Activated T-helper 1 cell treated with Interleukin-2 at 50 U/mL for 16 hours (primary cell): Measurements from ENCODE around the gene ACSF3.

Source experiments
- DNase-seq: peaks from one replicate; pipeline ENCODE4 v3.0.0-alpha.2; 2020; ENCODE audit warnings: low read depth

The ACSF3 gene

DNA sequence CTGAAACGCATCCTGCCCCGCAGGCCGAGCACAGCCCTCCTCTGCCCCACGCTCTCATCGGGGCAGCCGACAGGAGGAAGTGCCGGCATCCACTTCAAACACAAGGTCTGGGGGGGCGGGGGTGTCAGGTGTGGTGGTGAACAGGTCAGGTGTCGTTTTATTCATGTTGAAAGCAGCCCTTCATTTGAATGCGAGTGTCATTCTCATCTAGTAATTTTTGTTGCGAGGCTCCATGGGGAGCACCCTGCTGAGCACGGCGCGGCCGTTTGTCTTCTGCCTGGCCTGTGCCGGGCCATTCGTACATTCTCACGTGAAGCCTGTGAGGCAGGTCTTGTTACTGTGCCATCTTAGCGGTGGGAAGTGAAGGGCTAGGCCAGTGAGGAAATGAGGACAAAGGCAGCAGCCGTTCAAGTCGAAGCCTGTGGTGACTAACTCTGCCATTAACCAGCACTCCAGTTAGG, 1.9 kb downstream of the ACSF3 start:
- DNase-seq = no peak

DNA sequence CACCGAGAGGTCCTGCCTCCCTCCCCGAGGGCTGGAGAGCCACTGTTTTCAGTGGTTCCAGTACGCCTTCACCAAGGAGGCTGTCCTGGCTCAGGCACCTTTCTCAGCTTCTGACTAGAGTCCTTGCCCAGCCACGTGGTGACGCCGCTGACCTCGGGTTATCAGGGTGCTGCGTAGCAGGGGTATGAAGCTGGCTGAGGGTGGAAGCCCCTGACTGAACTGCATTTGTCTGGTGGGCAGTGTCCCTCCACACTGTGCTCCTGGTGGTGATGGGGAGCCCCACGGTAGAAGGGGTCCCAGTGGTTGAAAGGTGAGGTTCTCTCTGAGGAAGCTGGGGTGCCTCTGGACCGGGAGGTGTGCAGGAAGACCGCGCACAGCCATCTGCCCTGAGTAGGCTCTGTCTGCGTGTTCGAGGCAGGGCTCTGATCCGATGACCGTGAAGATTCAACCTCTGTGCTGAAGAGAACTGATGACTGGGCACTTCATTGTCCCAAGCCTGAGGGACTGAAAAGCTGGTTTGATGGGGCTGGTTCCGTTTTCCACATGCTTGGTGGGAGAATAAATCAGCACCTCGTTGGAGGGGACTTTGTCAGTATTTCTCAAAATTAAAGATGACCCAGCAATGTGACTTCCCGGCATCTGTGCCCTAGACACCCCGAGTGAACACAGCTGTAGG, 2.5 kb downstream of the ACSF3 start:
- DNase-seq = no peak

DNA sequence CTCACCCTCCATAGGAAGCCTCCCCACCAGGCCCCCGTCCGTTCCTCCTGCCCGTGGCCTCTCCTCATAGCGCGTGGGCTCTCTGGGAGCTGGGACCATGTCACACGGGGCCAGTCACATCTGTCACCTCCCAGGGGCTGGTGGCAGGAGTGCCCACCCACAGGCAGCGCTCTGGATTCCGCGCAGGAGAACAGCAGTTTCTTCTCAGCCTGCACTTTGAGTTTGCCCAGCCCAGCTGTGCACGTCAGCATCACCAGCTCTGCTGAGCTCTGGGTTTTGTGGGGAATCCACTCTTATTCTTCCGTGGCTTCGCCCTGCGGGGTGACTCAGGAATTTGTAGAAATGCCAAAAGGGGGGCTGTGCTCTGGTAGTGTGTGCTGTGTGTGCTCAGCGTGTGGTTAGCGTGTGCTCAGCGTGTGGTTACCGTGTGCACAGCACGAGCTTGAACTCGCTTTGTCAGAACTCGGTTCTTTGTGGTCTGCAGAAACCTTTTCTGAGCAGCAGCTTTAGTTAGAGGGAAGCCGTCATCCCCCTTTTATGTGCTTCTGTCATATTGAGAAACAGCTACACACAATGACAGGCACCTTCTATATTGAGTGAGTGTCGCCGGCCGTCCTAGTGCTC, 3.2 kb downstream of the ACSF3 start:
- DNase-seq = peak; percentile 67

- no peak for DNase-seq
Measured at GRCh38 chr16:89097392-89097772, 3.7 kb downstream of the ACSF3 start.

DNA sequence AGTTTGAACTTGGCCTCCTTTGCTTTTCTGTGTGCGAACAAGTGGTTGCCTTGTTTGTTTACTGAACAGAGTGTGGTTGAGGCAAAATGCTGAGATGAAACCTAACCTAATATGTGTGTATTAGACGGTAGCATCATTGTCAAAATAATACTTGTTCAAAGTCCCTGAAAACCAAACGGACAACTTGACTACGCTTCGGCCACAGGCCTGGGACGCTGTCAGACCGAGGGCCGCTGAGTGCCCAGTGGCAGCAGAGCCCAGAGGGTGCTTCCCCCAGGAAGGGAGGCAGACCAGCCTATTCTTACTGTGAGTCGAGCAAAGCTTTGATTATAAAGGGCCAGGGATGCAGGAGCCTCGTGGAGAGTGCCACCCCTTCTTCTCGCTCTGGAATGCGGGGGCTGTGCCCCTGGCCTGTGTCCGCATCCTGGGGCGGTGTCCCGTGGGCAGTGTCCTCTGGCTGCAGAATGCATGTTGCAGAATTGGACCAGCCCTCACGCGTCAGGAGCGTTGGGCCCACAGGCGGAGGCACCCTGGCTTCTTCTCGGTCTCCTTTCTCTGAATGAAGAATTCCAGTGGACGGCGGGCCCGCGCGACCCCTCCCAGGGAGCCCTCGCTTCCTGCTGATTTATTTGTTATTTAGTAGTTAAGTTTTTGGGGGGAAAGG, 5.2 kb downstream of the ACSF3 start:
- DNase-seq = no peak

DNA sequence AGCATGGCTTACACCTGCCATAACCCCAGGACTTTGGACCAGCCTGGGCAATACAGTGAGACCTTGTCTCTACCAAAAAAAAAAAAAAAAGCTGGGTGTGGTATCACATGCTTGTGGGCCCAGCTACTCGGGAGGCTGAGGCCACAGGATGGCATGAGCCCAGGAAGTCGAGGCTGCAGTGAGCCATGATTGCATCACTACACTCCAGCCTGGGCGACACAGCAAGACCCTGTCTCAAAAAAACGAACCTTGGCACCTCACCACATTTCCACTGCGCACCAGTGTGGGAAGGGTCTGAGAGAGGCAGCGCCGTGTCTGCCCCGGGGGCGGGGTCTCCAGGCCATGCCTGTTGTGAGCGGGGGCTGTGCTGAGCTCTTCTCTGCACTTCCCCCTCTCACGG, 6.3 kb downstream of the ACSF3 start:
- DNase-seq = no peak

GRCh38 chr16:89100601-89101302, 7.1 kb downstream of the ACSF3 start:
- no peak for DNase-seq

DNA sequence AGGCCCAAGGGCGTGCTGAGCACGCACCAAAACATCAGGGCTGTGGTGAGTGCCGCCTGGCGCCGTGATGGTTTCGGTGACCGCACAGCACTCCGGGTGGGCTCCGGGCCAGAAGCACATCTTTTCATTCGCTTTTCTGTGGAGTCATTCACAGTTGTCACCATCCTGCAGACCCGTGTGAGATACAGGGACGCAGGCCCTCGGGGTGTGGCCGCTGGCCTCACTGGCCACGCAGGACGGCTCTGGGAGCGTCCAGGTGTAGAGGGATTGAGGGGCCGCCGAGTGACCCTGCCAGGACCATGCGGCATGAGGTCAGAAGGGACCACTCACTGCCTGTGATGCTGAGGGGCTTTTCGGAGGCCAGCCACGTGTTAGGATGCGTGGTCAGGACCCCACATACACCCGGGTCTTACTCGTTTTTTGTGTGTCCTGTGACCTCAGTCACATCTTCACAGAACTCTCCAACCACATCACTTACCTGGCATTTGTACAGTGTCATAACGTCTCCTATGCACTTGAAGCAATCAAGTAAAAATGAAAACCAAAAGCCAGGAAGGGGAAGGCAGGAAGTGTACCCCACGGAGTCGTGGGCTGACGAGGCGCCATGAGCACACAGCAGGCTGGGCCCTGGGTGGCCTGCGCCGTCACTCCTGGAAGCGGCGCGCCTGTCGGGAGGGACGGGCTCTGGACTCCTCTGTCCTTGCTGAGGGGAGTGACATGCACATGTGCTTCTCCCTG, 7.8 kb downstream of the ACSF3 start:
- DNase-seq = no peak

- no peak for DNase-seq
Measured at GRCh38 chr16:89102041-89102471, 8.4 kb downstream of the ACSF3 start.

GRCh38 chr16:89102481-89103073, 8.9 kb downstream of the ACSF3 start:
- DNase-seq = no peak

DNA sequence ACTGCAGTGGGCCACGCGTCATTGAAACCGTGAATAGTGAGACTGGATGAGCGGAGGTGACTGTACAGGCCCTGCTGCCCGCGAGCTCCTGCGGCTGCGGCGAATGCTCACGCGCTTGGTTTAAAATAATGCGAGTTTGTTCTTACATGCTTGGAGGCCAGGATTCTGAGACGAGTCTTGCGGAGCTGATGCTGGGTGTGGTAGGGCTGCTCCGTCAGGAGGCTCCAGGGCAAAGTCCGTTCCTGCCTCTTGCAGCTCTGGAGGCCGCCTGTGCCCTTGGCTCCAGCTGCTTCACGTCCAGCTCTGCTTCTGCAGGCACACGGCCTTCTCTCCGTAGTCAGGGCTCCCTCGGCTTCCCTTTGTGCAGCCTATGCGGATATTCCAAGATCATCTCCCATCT, 9.5 kb downstream of the ACSF3 start:
- DNase-seq = no peak

GRCh38 chr16:89103781-89104180, 10.1 kb downstream of the ACSF3 start:
- no peak for DNase-seq

DNA sequence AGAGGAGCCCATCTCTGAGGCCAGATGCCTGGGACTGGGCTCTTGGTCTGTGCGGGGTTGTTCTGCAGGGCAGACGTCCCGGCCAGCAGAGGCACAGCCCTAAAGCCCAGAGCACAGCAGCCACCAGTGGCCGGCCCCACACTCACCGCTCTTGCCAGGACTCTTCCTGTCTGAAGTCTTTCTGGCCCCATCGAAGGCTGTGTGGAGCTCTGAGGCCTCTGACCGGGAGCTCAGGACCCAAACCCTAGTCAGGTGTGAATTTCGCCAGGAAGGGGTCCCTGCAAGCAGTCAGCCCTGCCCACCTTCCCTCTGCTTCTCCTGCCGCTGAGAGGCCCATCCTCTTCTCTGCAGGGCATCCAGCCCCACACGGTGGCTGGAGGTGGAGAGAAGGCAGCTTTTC, 10.7 kb downstream of the ACSF3 start:
- DNase-seq = no peak

DNA sequence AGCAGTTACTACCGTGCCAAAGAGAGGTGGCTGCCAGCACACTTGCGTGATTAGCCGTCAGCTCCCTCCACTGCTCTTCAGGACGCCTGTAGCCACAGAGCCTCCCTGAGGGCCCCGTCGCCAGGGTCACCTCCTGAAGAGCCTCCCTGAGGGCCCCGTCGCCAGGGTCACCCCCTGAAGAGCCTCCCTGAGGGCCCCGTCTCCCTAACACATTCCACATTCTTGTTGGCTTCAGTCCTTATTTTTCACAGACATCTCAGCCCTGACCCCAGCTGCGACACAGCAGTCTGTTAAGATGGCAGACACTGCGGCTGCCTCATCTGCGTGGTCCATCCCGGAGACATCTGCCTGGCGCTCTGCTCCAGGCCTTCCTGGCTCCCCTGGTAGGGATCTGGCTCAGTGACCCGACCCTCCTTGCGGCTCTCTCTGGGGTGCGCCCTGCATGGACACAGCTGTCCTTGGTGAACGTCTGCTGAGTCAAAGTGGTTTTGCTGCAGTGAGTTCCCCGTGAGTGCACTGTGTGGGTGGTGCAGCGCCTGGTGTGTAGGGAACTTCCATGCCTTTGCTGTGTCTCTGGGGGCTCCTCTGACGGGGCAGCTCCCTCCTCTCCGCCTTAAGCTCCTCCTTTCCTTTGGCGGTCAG, 11.4 kb downstream of the ACSF3 start:
- DNase-seq = no peak

DNA sequence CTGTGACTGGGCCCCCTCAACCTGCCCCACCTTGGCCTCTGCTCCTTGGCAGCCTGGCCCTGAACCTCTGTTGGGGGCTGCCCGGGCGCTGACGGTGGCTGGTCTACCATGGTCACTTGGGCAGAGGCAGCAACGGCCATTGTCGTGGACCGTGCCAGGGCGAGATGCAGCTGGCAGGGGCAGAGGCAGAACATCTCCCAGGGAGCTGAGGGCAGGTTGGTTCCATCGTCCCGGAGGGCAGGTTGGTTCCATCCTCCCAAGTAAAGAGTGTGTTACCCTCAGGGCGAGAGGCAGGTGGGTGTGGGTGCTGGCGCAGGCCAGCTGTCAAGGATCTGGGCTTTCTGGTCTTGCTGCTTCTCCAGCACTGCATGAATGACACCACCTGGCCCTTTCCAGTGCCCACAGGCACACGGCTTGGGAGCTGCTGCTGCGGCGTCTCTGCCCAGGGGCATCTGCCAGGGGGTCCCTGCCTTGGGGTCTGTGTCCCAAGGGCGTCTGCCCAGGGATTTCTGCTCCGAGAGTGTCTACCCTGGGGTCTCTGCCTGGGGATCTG, 12.0 kb downstream of the ACSF3 start:
- DNase-seq = no peak

DNA sequence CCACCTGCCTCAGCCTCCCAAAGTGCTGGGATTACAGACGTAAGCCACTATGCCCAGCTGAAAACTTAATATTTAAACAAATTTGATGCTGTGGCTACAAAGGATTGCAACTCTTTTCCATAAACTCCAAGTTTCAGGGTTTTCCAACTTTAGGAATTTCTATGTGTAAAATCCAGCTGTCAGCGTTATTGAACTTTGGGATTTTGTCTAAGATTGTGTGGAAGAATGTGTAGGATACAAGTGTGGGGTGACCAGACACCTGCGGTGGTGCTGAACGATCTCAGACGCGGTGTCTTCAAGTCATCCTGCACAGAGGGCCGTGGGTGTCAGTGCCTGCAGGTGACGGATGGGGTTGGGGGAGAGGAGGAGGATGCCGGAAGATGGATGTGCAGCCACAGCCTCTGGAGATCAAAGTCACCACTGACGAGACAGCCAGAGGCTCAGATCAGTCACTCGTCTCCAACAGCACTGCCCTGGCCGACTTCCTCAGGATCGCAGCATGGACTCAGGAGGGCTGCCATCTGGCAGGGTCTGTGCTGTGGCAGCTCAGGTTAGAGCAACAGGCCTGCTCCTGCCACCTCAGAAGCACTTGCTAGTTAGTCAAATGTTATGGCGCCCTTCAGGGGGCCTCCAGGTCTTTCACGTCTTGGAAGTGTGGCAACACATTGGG, 13.0 kb downstream of the ACSF3 start:
- no peak for DNase-seq

DNA sequence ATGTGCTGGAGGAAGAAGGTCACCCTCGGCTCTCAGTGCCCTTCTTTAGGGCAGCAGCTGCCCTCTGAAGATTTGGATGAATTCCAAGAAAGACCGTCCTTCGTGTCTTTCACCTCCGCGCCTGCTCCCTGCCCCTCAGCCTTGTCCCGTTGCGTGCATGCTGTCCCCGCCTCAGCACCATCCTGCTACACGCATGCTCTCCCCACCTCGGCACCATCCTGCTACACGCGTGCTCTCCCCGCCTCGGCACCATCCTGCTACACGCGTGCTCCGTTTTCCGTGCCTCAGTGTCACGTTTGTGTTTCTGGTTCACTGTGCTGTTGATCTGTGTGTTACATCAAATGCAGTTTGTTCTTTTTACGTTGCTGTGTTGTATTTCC, 13.5 kb downstream of the ACSF3 start:
- DNase-seq = no peak

- no peak for DNase-seq
Measured at GRCh38 chr16:89108416-89108815, 14.8 kb downstream of the ACSF3 start.

- DNase-seq = no peak
Measured at GRCh38 chr16:89110641-89111040, 17.0 kb downstream of the ACSF3 start.

- DNase-seq = no peak
Measured at GRCh38 chr16:89111263-89111662, 17.6 kb downstream of the ACSF3 start.
